Endothelial cell of coronary artery (primary cell): ENCODE results near the gene KCNC2. TPM values are rescaled to one million over a fixed set of nuclear protein-coding genes. Genes with fewer than 3 reads are reported as not detected.

Experiments used
- total RNA-seq: library from RNA; depleted of rRNA; stranded (reverse); fragments of >200 nt; gene quantifications from 2 replicates; pipeline ENCODE4 v1.2.3, GENCODE V29; 2014

KCNC2 gene
- total RNA-seq, result not detected in 2 replicates

DNA sequence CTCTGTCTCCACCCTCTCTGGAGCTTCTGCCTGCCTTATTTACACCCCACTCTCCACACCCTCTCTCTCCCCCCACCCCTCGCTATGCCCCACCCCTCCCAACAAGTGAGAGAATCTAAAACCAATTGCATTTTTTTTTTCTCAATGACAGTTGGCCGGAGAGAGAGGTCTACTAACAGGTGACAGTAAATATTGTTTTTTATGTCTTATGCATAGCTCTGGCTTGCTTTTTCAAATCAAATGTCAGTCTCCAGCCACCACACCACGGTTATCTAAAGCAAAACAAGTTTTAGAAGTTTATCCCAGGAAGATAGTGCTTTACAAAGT lies at the start of gene KCNC2:
Gene KCNC2, minus strand, starts transcription at position 28 of the 327 bp plus-strand sequence.

Other genes with a start within 250 kb of the KCNC2 start
- 2.5 and 3.5 TPM in 2 replicates for gene CAPS2, start 120.5 kb upstream of the KCNC2 start, total RNA-seq
- not detected in 2 replicates for gene GLIPR1L1, start 124.8 kb upstream of the KCNC2 start, total RNA-seq
- 0.18 and 0.56 TPM in 2 replicates for gene GLIPR1L2, start 181.2 kb upstream of the KCNC2 start, total RNA-seq